Nephron progenitor cell (in vitro differentiated cells): ENCODE results near the gene MLANA.

Experiments
- DNase-seq: peaks from one replicate; pipeline ENCODE4 v3.0.0; 2021
- H3K27ac Mint-ChIP-seq: 2 replicates; pipeline ENCODE4 v1.8.0; 2021; ENCODE audit warnings: mild to moderate bottlenecking, moderate library complexity, mixed read lengths
- H3K27me3 Mint-ChIP-seq: 2 replicates; pipeline ENCODE4 v1.8.0; 2021; ENCODE audit warnings: mild to moderate bottlenecking, low read depth, mixed read lengths; ENCODE audit not compliant: poor library complexity
- H3K36me3 Mint-ChIP-seq: 2 replicates; pipeline ENCODE4 v1.8.0; 2021; ENCODE audit warnings: low read depth, mixed read lengths
- H3K4me1 Mint-ChIP-seq: 2 replicates; pipeline ENCODE4 v1.8.0; 2021; ENCODE audit warnings: mixed read lengths
- H3K4me3 Mint-ChIP-seq: 2 replicates; pipeline ENCODE4 v1.8.0; 2021; ENCODE audit warnings: mild to moderate bottlenecking, moderate library complexity, mixed read lengths
- H3K9me3 Mint-ChIP-seq: 2 replicates; pipeline ENCODE4 v1.8.0; 2021; ENCODE audit warnings: mild to moderate bottlenecking, moderate library complexity, mixed read lengths
- CTCF ChIP-seq: fragments of 200-600 bp; sonication (generic); IDR thresholded peaks from 2 replicates; pipeline ENCODE4 v1.5.0; 2021; ENCODE audit warnings: antibody characterized with exemption

Gene MLANA

GRCh38 chr9:5866272-5866671, 24.4 kb upstream of the MLANA start:
- Mint-ChIP-seq H3K36me3 (no peaks in the 10 kb centered on the region), H3K4me1 (peaks cover 19% of the 10 kb centered on the region), H3K9me3 (no peaks in the 10 kb centered on the region), H3K27me3 (peaks cover 2% of the 10 kb centered on the region), H3K4me3 (no peak overlapping the region), H3K27ac (no peak overlapping the region)
- TF ChIP-seq CTCF: no peak
- DNase-seq: no peak

- H3K36me3 Mint-ChIP-seq: no peaks in the 10 kb centered on the region
- H3K9me3 Mint-ChIP-seq: no peaks in the 10 kb centered on the region
- peaks cover 15% of the 10 kb centered on the region for H3K4me1 Mint-ChIP-seq
- no peak for DNase-seq
- no peak overlapping the region for H3K4me3 Mint-ChIP-seq
- no peak overlapping the region for H3K27ac Mint-ChIP-seq
- H3K27me3 Mint-ChIP-seq: no peaks in the 10 kb centered on the region
- no peak for TF ChIP-seq CTCF
Measured at GRCh38 chr9:5866685-5867084, 24.0 kb upstream of the MLANA start.

- H3K4me3 Mint-ChIP-seq: no peak overlapping the region
- no peaks in the 10 kb centered on the region for H3K9me3 Mint-ChIP-seq
- no peaks in the 10 kb centered on the region for H3K36me3 Mint-ChIP-seq
- H3K4me1 Mint-ChIP-seq: peaks cover 17% of the 10 kb centered on the region
- H3K27ac Mint-ChIP-seq: no peak overlapping the region
- DNase-seq: no peak
- no peaks in the 10 kb centered on the region for H3K27me3 Mint-ChIP-seq
- no peak for TF ChIP-seq CTCF
Measured at GRCh38 chr9:5868235-5868634, 22.5 kb upstream of the MLANA start.

GRCh38 chr9:5869315-5870019, 21.2 kb upstream of the MLANA start:
- Mint-ChIP-seq H3K4me1 (peaks cover 22% of the 10 kb centered on the region), H3K36me3 (no peaks in the 10 kb centered on the region), H3K27ac (no peak overlapping the region), H3K27me3 (peaks cover 6% of the 10 kb centered on the region), H3K4me3 (no peak overlapping the region), H3K9me3 (no peaks in the 10 kb centered on the region)
- DNase-seq: no peak
- no peak for TF ChIP-seq CTCF

- no peak overlapping the region for H3K4me3 Mint-ChIP-seq
- TF ChIP-seq CTCF: no peak
- no peaks in the 10 kb centered on the region for H3K9me3 Mint-ChIP-seq
- no peak overlapping the region for H3K27ac Mint-ChIP-seq
- peaks cover 18% of the 10 kb centered on the region for H3K4me1 Mint-ChIP-seq
- no peaks in the 10 kb centered on the region for H3K36me3 Mint-ChIP-seq
- no peak for DNase-seq
- H3K27me3 Mint-ChIP-seq: peaks cover 6% of the 10 kb centered on the region
Measured at GRCh38 chr9:5870020-5870339, 20.7 kb upstream of the MLANA start.

- peaks cover 18% of the 10 kb centered on the region for H3K4me1 Mint-ChIP-seq
- H3K9me3 Mint-ChIP-seq: no peaks in the 10 kb centered on the region
- no peaks in the 10 kb centered on the region for H3K36me3 Mint-ChIP-seq
- no peak overlapping the region for H3K4me3 Mint-ChIP-seq
- no peak for TF ChIP-seq CTCF
- H3K27me3 Mint-ChIP-seq: peaks cover 6% of the 10 kb centered on the region
- no peak for DNase-seq
- no peak overlapping the region for H3K27ac Mint-ChIP-seq
Measured at GRCh38 chr9:5870691-5871090, 20.0 kb upstream of the MLANA start.
